Measurements from ENCODE around the gene CHMP2A.
"Not testable (repeated sequence)": the region's sequence is repeated elsewhere in the genome, so short reads cannot be mapped to it uniquely, and the experiment has no call there.

CHMP2A gene

DNA sequence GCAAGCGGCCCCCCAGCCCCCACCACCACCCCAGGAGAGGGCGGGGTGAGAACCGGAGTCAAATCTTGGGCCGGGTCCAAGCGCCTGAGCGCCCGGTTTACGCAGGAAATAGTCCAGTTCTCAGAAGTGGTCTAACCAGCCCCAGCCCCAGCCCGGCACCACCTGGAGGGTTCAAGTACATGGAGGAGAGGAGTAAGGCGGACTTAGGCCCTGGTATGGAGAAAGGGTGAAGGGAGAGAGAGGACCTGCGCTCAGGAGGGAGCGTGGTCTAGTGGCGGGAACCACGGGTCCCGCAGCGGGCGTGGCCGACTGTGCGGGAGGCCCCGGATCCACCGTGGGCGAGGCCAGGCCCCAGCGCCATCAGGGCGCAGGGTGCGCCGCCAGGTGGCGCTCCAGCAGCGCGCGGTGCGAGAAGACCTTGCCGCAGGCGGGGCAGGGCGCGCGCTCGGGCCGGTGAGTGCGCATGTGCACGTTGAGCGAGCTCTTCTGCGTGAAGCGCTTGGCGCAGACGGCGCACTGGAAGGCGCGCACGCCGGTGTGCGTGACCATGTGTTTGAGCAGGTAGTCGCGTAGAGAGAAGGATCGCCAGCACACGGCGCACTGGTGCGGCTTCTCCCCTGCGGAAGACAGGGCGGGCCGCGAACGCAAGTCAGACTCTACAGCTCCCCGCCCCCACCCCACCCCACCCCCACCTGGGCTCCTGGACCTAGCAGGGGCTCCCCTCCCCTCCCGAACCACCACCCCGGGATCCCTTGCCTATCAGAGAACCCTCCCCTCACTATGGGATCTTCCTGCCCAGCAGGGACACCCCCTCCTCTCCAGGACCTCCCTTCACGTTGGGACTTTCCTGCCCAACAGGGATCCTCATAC lies 41.0 kb downstream of the CHMP2A start:
- Histone ChIP-seq H3K36me3 (ENCODE audit: insufficient read depth, low read length) (no peaks in the 10 kb centered on the region), H3K4me3 (ENCODE audit: low read depth, low read length) (peak overlapping the region; percentile 63), H3K27ac (ENCODE audit: low read depth, low read length) (no peak overlapping the region), H2AFZ (ENCODE audit: low read length, unreplicated experiment) (no peak overlapping the region), H3K79me2 (ENCODE audit: control insufficient read depth, insufficient read depth, low read length, unreplicated experiment) (peaks cover 25% of the 10 kb centered on the region), H3K27me3 (ENCODE audit: insufficient read depth, low read length) (no peaks in the 10 kb centered on the region), H3K4me1 (ENCODE audit: control insufficient read depth, insufficient read depth, low read length, unreplicated experiment) (peaks cover 4% of the 10 kb centered on the region)

DNA sequence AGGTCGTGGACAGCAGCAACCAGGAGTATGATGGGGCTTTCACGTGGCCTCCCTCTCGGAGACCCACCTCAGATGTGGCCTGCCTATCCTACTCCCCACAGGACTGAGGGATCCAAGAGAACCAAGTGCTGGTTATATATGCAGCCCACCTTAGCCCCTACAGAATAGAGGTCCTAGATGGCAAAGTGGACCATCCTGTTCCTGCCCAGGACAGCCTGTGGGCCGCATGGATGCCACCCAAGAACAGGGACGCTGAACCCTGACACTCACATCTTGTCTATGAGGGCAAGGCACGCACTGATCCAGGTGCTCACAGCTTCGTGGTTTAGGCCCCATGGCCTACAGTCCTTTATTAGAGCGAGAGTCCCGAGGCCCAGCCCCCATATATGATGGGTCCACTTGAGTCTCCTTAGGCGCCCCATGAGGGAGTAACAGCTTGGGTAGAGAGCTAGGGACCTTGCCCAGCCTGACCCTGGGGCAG lies 41.7 kb downstream of the CHMP2A start:
- Histone ChIP-seq H2AFZ (ENCODE audit: low read length, unreplicated experiment) (no peak overlapping the region), H3K79me2 (ENCODE audit: control insufficient read depth, insufficient read depth, low read length, unreplicated experiment) (peaks cover 19% of the 10 kb centered on the region), H3K36me3 (ENCODE audit: insufficient read depth, low read length) (no peaks in the 10 kb centered on the region), H3K27me3 (ENCODE audit: insufficient read depth, low read length) (no peaks in the 10 kb centered on the region), H3K4me3 (ENCODE audit: low read depth, low read length) (no peak overlapping the region), H3K27ac (ENCODE audit: low read depth, low read length) (no peak overlapping the region), H3K4me1 (ENCODE audit: control insufficient read depth, insufficient read depth, low read length, unreplicated experiment) (peaks cover 3% of the 10 kb centered on the region)

DNA sequence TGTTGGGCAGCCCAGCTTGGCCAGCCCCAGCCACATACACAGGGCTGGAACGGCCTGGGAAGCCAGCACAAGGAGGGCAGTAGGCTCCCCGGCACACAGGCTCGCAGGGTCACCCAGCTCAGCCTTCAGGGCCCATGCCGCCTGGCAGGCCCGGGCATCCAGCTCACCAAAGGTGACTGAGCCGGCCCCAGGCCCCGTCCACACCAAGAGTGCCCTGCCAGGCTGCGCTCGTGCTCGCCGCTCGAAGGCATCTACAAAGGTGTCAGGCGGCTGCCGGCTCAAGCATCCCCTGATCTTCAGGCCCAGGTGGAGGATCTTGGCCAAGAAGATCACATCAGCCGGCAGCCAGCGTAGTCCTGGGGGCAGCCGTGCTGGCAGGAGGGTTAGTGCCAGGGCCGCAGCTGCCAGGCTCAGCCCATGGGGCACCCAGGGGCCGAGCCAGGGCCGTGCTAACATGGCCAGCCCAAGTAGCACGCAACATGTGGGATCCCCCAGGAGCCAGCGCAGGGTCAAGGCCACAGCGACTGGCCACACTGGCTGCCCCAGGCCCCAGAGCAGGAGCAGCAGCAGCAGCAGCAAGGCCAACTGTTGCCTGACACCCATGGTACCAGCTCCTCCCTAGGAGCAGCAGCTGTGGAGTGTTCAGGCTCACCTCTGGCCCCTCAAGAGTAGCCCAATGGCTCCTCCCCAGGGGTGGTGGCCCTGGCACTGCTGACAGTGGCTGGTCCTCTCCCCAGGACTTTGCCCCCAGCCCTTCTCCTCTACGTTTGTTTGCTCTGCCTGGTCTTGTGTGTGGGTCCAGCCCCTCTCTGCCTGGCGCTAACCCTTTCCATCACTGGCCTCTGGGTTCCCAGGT lies 43.3 kb downstream of the CHMP2A start, which contains the start of gene SLC27A5:
TSS of gene SLC27A5 (minus strand) at position 640 of the 856 bp plus-strand sequence. CDS start at position 603, 37 bp downstream.
- Histone ChIP-seq H3K36me3 (ENCODE audit: insufficient read depth, low read length) (no peaks in the 10 kb centered on the region), H3K27me3 (ENCODE audit: insufficient read depth, low read length) (no peaks in the 10 kb centered on the region), H3K79me2 (ENCODE audit: control insufficient read depth, insufficient read depth, low read length, unreplicated experiment) (peaks cover 7% of the 10 kb centered on the region), H3K4me1 (ENCODE audit: control insufficient read depth, insufficient read depth, low read length, unreplicated experiment) (no peaks in the 10 kb centered on the region), H3K4me3 (ENCODE audit: low read depth, low read length) (no peak within 1 kb of the TSS), H2AFZ (ENCODE audit: low read length, unreplicated experiment) (no peak within 1 kb of the TSS), H3K27ac (ENCODE audit: low read depth, low read length) (no peak within 1 kb of the TSS)

DNA sequence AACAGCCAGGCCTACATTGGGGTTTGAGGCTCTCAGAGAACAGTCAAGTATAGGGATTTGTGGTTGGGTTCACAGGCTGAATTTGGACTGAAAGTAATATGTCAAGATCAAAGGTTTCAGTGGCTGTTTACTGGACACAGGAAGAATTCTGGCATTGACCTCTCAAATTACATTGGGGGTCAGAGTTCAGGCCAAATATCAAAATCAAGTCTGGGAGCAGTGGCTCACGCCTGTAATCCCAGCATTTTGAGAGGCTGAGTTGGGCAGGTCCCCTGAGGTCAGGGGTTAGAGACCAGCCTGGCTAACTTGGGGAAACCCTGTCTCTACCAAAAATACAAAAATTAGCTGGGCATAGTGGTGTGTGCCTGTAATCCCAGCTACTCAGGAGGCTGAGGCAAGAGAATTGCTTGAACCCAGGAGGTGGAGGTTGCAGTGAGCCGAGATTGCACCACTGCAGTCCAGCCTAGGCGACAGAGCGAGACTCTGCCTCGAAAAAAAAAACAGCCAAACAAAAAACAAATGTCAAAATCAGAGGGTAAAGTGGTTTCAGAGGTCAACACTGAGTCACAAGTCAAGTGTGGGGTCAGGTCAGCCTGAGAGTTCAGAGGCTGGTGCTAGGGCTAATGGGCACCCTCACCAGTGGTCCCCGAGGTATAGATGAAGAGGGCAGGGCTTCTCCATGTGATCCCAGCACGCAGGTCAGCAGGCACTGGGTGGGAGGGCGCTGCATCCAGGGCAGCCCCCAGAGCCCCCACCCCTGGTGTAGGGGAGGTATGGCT lies 44.6 kb downstream of the CHMP2A start:
- Histone ChIP-seq H3K4me3 (ENCODE audit: low read depth, low read length) (no peak overlapping the region), H2AFZ (ENCODE audit: low read length, unreplicated experiment) (no peak overlapping the region), H3K79me2 (ENCODE audit: control insufficient read depth, insufficient read depth, low read length, unreplicated experiment) (peaks cover 4% of the 10 kb centered on the region), H3K36me3 (ENCODE audit: insufficient read depth, low read length) (no peaks in the 10 kb centered on the region), H3K27ac (ENCODE audit: low read depth, low read length) (no peak overlapping the region), H3K27me3 (ENCODE audit: insufficient read depth, low read length) (no peaks in the 10 kb centered on the region), H3K4me1 (ENCODE audit: control insufficient read depth, insufficient read depth, low read length, unreplicated experiment) (no peaks in the 10 kb centered on the region)

DNA sequence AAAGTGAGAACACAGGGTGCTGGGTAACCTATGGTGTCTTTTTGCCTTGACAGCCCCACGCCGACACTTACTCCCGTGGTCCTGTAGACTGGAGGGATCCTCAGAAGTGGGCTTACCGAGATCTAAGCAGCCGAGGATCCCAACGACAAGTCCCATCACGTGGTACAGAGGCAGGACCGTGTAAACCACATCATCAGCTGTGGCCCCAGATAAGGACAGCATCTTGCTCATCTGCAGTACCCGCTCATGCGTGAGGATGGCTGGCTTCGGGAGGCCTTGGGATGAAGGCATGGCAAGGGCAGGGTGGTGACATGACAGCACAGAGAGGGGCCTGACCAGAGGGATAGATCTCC lies 45.2 kb downstream of the CHMP2A start:
- H3K36me3 ChIP-seq (ENCODE audit: insufficient read depth, low read length): no peaks in the 10 kb centered on the region
- no peaks in the 10 kb centered on the region for H3K27me3 ChIP-seq (ENCODE audit: insufficient read depth, low read length)
- no peaks in the 10 kb centered on the region for H3K4me1 ChIP-seq (ENCODE audit: control insufficient read depth, insufficient read depth, low read length, unreplicated experiment)
- H3K79me2 ChIP-seq (ENCODE audit: control insufficient read depth, insufficient read depth, low read length, unreplicated experiment): peaks cover 4% of the 10 kb centered on the region
- H2AFZ ChIP-seq (ENCODE audit: low read length, unreplicated experiment): no peak overlapping the region
- no peak overlapping the region for H3K4me3 ChIP-seq (ENCODE audit: low read depth, low read length)
- H3K27ac ChIP-seq (ENCODE audit: low read depth, low read length): no peak overlapping the region

DNA sequence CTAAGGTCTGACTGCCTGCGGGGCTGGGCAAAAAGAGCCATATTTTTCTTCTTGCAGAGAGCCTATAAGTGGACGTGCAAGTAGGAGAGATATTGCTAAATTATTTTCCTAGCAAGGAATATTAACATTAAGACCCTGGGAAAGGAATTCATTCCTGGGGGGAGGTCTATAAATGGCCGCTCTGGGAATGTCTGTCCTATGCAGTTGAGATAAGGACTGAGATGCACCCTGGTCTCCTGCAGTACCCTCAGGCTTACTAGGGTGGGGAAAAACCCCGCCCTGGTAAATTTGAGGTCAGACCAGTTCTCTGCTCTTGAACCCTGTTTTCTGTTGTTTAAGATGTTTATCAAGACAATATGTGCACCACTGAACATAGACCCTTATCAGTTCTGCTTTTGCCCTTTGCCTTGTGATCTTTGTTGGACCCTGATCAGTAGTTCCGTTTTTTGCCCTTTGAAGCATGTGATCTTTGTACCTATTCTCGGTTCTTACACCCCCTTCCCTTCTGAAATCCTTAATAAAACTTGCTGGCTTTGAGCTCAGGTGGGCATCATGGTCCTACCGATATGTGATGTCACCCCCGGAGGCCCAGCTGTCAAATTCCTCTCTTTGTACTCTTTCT lies 47.2 kb downstream of the CHMP2A start:
- H3K36me3 ChIP-seq (ENCODE audit: insufficient read depth, low read length); H2AFZ ChIP-seq (ENCODE audit: low read length, unreplicated experiment); H3K27me3 ChIP-seq (ENCODE audit: insufficient read depth, low read length); H3K4me3 ChIP-seq (ENCODE audit: low read depth, low read length); H3K27ac ChIP-seq (ENCODE audit: low read depth, low read length); H3K4me1 ChIP-seq (ENCODE audit: control insufficient read depth, insufficient read depth, low read length, unreplicated experiment); H3K79me2 ChIP-seq (ENCODE audit: control insufficient read depth, insufficient read depth, low read length, unreplicated experiment): not testable (repeated sequence)
